NCI-H2081 (cell line): Measurements from ENCODE around the gene BPGM.
A peak's percentile ranks its signal among the peaks of the same experiment; 100 is the strongest.

Experiments
- DNase-seq, 2 experiments: peaks; one replicate each; lab custom pipeline; 2025; lab: John Stamatoyannopoulos, UW

BPGM gene

GRCh38 chr7:134646425-134647305 is at the start of gene BPGM:
Gene BPGM, plus strand, starts transcription at chr7:134646853. Its CDS starts 14,655 bp downstream, at chr7:134661508.
- peak; percentile 99 to 100 for DNase-seq

- no peak for DNase-seq
Observed at GRCh38 chr7:134599371-134599770, 47.3 kb upstream of the BPGM start.

DNA sequence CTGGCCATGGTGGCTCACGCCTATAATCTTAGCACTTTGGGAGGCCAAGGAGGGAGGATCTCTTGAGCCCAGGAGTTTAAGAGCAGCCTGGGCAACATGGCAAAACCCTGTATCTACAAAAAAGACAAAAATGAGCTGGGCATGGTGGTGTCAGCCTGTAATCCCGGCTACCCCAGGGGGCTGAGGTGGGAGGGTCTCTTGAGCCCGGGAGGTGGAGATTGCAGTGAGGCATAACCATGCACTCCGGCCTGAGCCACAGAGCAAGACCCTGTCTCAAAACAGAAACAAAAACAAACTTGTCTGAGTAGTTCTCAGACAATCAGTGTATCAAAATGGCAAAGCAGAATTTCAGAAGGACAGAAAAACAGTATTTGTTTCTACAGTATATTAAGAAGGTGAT is 45.2 kb upstream of the BPGM start:
- no peak for DNase-seq

DNA sequence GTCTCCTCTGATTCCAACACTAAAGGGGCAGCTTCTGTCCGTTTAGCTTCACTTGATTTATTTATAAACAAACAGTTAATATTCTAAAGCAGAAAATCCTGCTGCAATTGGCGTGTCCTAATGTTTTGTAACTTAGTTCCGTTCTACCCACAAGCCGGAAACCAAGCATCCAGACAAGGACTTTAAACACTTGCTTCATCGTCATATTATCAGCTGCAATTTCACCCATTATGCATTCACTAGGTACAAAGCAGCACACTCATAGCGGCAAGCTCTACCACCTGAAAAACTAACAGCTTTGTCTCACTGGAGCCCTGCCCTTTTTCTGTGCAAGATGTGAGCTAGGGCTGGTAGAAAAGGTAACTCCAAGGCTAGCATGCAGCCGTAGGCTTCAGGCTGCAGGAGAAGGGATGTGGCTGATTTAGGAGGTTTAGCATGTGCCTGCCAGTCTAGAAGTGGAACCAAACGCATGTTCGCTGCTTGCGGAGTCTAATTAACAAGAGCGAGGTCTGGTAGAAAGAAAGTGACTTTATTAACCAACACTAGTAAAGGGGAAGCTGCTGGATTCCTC is 43.7 kb upstream of the BPGM start:
- DNase-seq = no peak

DNA sequence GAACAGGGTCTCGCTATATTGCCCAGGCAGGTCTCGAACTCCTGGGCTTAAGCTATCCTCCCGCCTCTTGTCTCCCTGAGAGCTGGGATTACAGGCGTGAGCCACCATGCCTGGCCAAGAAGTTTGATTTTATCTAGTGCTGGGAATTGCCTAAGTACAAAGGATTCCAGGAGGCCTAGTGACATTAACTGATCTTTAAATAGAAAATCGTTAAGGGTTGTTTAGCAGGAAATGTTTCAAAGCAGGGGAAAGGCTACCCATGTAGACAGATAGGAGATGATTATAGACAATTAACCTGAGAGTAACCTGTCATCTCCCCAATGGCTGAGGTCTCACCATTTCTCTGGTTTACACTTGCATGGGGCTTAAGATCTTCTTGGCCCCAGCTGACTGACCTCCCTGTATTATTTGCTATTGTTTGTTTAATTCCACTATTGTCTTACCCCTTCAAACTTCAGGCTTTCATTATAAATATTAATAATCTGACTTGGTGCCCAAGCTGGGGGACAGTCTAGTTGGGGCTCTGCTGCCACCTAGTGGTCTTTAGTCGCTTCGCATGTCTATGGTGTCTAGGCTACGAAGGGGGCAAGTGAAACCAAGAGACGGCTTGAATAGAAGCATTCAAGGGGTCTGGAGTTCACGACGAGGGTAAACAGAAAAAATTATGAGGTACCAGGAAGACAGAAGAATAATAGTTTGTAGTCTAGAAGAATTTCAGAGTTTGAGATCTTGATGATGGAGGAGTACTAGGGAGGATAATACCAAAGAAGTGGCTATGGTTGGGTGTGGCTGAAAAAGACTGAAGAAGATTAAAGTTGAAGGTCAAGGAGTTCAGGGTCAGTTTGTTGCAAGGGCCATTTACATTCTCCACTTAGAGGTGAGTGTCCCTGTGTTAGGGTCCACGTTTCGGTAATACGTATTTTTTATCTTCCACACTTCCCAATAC is 40.4 kb upstream of the BPGM start:
- peak; percentile 65 to 67 for DNase-seq

DNA sequence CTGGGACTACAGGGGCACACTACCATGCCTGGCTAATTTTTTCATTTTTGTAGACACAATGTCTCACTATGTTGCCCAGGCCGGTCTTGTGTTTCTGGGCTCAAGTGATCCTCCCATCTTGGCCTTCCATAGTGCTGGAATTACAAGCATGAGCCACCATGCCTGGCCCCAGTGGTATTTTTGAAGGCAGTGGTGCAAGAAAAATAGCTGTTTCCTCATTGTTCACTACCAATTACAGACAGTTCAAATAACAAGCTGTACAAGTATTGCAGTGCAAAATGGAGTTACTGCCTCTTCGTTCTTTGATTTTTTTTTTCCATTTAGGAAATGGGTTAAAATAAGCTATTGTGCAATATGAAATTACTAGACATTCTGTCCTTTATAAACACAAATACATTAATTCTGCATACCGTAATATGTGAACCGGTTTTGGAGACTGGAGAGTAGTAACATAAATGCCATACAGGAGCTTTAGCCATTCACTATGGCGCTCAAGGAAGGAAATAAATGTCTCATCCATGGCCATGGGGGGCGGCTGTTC is 35.0 kb upstream of the BPGM start:
- DNase-seq = no peak

DNA sequence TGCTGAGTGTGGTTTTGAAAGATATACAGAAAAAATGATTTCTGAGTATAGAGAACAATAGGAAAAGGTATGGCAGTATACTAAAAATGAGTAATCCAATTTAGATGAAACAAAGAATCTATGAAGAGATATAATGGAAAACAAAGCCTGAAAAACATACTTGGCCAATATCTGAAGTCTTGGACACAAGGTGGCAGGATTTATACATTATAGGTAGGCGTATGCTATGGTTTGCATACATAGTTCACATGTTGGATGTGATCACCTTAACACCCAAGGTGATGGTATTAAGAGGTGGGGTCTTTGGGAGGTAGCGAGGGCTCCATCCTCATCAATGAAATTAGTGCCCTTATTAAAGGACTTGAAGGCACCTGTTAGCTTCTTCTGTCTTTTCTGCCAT is 34.5 kb upstream of the BPGM start:
- DNase-seq = no peak

- DNase-seq = no peak
Observed at GRCh38 chr7:134613623-134614347, 32.9 kb upstream of the BPGM start.

DNA sequence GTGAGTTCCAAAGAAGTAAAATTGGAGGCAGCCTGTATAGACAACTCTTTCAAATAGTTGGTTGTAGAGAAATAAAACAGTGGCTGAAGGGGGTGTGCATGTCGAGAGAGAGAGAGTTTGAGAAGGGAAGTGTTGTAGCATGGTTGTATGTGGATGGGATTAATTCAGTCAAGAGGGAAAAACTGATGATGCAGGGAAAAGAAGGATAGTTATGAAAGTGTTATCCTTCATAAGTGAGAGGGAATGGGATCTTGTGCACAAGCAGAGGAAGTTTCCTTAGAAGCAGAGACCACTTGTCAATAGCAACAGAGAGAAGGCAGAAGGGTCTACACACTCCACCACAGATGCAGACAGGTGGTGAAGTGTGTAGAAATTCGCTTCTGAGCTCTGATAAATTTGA is 30.0 kb upstream of the BPGM start:
- DNase-seq = no peak

DNA sequence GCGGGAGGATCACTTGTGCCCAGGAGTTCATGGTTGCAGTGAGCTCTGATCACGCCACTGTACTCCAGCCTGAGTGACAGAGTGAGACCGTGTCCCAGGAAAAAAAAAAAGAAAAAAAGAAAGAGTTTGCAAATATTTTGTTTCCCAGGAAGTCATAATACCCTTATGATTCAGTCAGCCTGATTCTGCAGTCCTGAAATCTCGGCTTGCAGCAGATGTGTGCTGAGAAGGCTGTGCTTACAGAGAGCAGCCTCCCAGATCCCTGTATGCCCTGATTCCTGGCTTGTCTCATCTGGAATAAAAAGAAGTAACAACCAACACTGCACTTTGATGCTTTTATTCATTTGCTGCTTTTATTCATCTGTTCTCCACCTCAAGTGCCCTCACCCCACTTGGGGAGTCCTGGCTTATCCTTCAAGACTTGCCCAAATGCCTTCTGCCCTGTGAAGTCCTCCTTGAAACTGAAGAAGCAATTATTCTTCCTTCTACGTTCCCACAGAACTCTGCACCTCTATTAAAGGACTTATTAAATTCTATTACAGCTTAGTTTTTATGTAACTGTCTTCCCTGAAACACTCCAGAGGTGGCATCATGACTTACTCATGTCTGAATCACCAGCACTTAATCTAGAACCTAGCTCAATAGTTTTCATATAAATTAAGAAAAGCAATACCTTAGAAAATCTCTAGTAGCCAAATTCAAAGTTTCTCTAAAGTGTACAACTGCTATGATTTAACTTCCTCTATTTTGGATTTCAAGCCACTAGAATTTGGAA is 27.7 kb upstream of the BPGM start:
- no peak for DNase-seq

DNA sequence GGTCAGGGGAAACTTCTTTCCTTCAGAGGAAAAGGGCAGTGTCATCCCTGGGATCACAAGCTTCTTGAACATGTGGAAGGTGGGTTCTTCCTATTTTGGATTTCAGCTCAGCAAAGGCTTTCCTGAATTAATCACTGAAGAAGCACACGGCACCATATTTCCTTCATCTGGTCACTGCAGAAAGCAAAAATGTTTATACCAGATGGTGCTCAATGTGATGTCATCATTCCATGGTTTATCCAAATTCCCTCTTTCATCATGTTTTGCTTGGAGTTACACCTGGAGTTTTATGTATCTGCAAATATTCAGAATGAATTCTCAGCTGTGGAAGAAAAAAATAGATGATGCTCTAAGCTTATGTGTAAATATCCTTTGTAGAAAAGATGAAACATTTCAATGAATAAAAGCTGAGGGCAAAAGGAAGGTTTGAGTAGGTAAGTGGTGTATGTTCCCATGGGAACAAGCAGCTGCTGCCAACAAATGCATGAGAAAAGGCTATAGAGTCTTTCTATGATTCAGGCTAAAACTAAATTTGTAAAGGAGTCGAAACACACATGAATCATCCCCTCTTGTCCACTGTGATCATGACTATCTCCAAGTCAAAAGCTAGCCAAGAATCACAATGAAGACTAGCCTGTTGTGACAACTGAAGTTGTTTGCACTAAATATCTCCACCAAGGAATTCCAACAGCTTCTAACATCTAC is 26.9 kb upstream of the BPGM start:
- peak in 1 of 2 experiments; percentile 24 for DNase-seq

- no peak for DNase-seq
Observed at GRCh38 chr7:134622303-134622995, 24.2 kb upstream of the BPGM start.

GRCh38 chr7:134623193-134623592 is 23.5 kb upstream of the BPGM start:
- no peak for DNase-seq

DNA sequence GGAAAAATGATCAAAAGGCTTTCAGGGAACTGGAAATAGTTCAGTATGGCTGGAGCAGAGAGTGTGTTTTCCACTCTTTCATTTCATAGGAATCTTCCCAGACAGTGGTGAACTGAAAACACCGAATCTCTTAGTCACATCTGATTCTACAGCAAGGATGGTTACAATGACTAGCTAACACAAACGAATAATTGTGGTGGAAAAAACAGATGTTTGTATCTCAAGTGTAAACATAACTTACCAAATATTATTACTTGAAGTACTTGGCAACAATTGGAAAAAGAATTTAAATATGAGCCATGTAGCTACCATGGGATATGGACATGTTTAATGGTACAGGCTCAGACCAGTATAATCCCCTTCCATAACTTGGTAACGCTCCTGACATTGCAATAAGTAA is 21.1 kb upstream of the BPGM start:
- no peak for DNase-seq

DNA sequence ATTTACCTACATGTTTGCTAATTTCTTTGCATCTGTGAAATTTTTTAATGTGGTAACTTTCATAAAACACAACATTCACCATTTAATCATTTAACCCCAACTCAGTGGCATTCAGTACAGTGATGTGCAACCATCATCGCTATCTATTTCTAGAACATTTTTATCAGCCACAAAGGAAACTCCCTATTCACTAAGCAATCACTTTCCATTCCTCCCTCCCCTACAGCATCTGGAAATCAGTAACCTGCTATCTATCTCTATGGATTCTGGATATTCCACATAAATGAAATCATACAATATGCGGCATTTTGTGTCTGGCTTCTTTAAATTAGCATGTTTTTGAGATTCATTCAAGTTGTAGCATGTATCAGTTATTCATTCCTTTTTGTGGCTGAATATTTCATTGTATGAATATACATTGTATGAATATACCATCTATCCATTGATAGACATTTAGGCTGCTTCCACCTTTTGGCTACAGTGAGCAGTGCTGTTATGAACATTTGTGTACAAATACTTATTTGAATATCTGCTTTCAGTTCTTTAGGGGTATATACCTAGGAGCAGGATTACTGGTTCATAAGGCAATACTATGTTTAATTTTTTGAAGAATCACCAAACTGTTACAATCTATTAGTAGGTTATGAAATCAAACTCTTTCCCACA is 19.4 kb upstream of the BPGM start:
- DNase-seq = no peak

DNA sequence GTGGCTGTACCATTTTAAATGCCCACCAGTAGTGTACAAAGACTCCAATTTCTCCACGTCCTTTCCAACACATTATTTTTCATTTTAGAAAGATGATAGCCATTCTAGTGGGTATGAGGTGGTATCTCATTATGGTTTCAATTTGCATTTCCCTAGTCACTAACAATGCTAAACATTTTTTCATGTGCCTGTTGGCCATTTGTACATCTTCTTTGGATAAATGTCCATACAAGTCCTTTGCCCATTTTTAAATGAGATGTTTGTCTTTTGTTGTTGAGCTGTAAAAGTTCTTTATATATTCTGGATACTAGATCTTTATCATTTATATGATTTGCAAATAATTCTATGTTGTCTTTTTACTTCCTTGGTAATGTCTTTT is 18.9 kb upstream of the BPGM start:
- DNase-seq = no peak

- no peak for DNase-seq
Observed at GRCh38 chr7:134629445-134629844, 17.2 kb upstream of the BPGM start.

DNA sequence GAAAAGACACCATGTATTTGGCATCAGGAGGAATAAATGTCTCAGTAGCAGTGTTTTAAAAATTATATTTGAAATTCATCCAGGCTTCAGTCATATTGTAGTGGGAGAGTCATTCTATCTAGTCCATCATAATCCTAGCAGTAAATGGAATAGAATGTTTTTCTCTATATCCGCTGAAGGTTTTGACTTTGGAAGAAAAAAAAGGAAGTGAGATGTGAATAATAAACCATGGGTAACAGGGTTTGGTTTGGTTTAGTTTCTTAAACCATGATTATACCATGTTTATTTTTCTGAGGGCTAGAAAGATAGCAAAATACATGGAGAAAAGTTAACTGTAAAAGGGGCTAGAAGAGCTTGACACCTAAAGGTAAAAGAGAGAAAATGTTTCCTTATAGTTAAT is 16.4 kb upstream of the BPGM start:
- DNase-seq = no peak

- DNase-seq = no peak
Observed at GRCh38 chr7:134630893-134631292, 15.8 kb upstream of the BPGM start.
